Epithelial cell of esophagus (primary cell): Measurements from ENCODE around the gene TIMM9.
"Not testable (repeated sequence)": the region's sequence is repeated elsewhere in the genome, so short reads cannot be mapped to it uniquely, and the experiment has no call there.

Experiments used
- DNase-seq: peaks from one replicate; pipeline ENCODE4 v3.0.0; 2010; ENCODE audit warnings: low read depth
- H3K4me3 ChIP-seq: 2 replicates; pipeline ENCODE4 v1.5.1; 2011; ENCODE audit warnings: mild to moderate bottlenecking, low read length, control low read depth
- TF ChIP-seq, protein P1 (sequence below): IDR thresholded peaks from 2 replicates; pipeline ENCODE4 v1.5.1; 2011; ENCODE audit warnings: low read depth, mild to moderate bottlenecking, low read length, control low read depth, inconsistent platforms; ENCODE audit not compliant: insufficient read depth; ENCODE audit errors: missing control alignments

Gene TIMM9

DNA sequence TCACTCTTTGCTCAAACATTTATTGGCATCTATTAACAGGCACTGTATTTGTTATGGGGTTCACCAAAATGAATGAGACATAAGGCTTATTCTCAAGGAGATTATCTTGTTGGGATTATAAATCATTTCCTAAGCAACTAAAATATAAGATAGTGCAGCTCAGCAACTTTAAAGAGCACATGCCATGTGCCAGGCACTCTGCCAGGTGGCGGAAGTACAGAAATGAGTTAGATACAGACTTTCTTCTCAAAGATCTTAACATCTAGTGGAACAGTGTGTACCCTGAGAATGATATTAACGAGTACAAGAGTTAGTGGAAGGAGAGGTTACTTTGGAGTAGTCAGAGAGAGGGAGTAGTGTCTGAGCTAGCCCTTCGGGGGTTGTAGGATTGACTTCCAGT lies 60.0 kb downstream of the TIMM9 start:
- H3K4me3 ChIP-seq, result no peak overlapping the region

DNA sequence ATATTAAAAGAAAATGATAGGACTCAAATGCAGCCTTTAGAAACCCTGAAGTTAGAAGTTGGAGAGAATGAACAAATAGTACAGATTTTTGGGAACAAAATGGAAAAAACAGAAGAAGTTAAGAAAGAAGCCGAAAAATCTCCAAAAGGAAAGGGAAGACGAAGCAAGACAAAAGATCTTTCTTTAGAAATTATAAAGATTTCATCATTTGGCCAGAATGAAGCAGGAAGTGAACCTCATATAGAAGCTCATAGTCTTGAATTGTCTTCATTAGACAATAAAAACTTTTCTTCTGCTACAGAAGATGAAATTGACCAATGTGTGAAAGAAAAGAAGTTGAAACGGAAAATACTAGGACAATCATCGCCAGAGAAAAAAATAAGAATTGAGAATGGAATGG lies 63.0 kb downstream of the TIMM9 start:
- H3K4me3 ChIP-seq, result no peak overlapping the region
- no peak for DNase-seq
- TF ChIP-seq, protein P1, sequence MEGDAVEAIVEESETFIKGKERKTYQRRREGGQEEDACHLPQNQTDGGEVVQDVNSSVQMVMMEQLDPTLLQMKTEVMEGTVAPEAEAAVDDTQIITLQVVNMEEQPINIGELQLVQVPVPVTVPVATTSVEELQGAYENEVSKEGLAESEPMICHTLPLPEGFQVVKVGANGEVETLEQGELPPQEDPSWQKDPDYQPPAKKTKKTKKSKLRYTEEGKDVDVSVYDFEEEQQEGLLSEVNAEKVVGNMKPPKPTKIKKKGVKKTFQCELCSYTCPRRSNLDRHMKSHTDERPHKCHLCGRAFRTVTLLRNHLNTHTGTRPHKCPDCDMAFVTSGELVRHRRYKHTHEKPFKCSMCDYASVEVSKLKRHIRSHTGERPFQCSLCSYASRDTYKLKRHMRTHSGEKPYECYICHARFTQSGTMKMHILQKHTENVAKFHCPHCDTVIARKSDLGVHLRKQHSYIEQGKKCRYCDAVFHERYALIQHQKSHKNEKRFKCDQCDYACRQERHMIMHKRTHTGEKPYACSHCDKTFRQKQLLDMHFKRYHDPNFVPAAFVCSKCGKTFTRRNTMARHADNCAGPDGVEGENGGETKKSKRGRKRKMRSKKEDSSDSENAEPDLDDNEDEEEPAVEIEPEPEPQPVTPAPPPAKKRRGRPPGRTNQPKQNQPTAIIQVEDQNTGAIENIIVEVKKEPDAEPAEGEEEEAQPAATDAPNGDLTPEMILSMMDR, result no peak

More for the DNA sequence above, 60.0 kb downstream of the TIMM9 start:
- DNase-seq, result no peak
- TF ChIP-seq, protein P1, result no peak

DNA sequence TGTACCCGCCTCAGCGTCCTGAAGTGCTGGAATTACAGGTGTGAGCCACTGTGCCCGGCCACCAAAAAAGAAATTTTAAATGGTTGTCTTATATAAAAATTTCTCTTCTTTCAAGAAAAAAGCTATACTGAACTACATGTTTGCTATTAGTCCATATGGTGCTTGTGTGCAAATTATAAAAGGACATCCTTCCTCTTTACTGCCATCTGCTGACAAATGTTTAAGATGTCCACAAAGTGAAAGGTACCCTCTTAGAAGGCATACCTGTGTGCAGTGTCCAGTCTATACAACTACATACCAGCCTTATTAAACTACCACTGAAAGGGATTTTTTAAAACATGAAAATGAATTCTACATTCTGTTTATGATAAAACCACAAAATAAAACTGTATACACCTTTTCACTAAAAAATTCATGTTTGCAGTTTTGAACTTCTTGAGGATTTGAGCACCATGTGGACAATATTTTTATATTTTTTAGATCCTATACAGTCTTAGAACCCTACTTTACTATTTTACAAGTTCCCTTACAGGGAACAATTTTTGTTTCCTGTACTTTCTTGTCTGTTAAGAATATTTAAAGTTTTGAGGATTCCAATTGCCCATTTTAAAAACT lies 64.4 kb downstream of the TIMM9 start:
- H3K4me3 ChIP-seq, result no peak overlapping the region
- TF ChIP-seq, protein P1, result peak; percentile 40
- DNase-seq, result peak; percentile 48

DNA sequence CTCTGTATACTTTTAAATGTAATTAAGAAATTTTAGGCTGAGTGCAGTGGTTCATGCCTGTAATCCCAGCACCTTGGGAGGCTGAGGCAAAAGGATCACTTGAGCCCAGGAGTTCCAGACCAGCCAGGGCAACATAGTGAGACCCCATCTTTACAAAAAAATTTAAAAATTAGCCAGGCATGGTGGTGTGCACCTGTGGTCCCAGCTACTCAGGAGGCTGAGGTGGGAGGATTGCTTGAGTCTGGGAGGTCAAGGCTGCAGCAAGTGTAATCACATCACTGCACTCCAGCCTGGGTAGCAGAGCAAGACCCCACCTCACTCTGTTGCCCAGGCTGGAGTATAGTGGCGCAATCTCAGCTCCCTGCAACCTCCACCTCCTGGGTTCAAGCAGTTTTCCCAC lies 65.1 kb downstream of the TIMM9 start:
- DNase-seq, H3K4me3 ChIP-seq: not testable (repeated sequence)
